Islet precursor cell (in vitro differentiated cells): ENCODE measurements around the gene NPHP4.
A peak's percentile ranks its signal among the peaks of the same experiment; 100 is the strongest.

ENCODE experiments used
- DNase-seq: peaks from one replicate; pipeline ENCODE4 v3.0.0-alpha.2; 2018

The NPHP4 gene

GRCh38 chr1:5970610-5971273, 21.5 kb downstream of the NPHP4 start:
- no peak for DNase-seq

- DNase-seq = no peak
These were observed 23.1 kb downstream of the NPHP4 start for GRCh38 chr1:5969168-5969567.

GRCh38 chr1:5968161-5968736, 24.0 kb downstream of the NPHP4 start:
- no peak for DNase-seq

GRCh38 chr1:5967351-5968160, 24.7 kb downstream of the NPHP4 start:
- no peak for DNase-seq

GRCh38 chr1:5966543-5967205, 25.6 kb downstream of the NPHP4 start:
- no peak for DNase-seq

GRCh38 chr1:5965586-5966131, 26.6 kb downstream of the NPHP4 start:
- DNase-seq = no peak

GRCh38 chr1:5962265-5963105, 29.7 kb downstream of the NPHP4 start:
- no peak for DNase-seq

- DNase-seq = peak; percentile 89
These were observed 30.6 kb downstream of the NPHP4 start for GRCh38 chr1:5961601-5962000.

GRCh38 chr1:5960336-5960735, 31.9 kb downstream of the NPHP4 start:
- DNase-seq = no peak

- DNase-seq = no peak
These were observed 32.5 kb downstream of the NPHP4 start for GRCh38 chr1:5959667-5960230.

- no peak for DNase-seq
These were observed 33.1 kb downstream of the NPHP4 start for GRCh38 chr1:5959087-5959486.

- DNase-seq = no peak
These were observed 36.0 kb downstream of the NPHP4 start for GRCh38 chr1:5956022-5956830.

GRCh38 chr1:5955479-5955977, 36.7 kb downstream of the NPHP4 start:
- no peak for DNase-seq

- no peak for DNase-seq
These were observed 37.3 kb downstream of the NPHP4 start for GRCh38 chr1:5954964-5955363.

GRCh38 chr1:5953386-5953785, 38.8 kb downstream of the NPHP4 start:
- no peak for DNase-seq

- DNase-seq = peak; percentile 39
These were observed 40.3 kb downstream of the NPHP4 start for GRCh38 chr1:5951846-5952410.

- DNase-seq = peak; percentile 45
These were observed 41.0 kb downstream of the NPHP4 start for GRCh38 chr1:5950994-5951785.

- peak; percentile 32 for DNase-seq
These were observed 41.9 kb downstream of the NPHP4 start for GRCh38 chr1:5950201-5950895.

- DNase-seq = no peak
These were observed 42.5 kb downstream of the NPHP4 start for GRCh38 chr1:5949761-5950100.
